Stimulated activated naive CD4-positive, alpha-beta T cell treated with Interleukin-2 at 50 U/mL for 16 hours (primary cell): ENCODE measurements around the gene MST1.
"Not testable (repeated sequence)": the region's sequence is repeated elsewhere in the genome, so short reads cannot be mapped to it uniquely, and the experiment has no call there.

ENCODE experiments used
- DNase-seq: peaks from one replicate; lab custom pipeline; 2025; lab: John Stamatoyannopoulos, UW

MST1 gene

DNA sequence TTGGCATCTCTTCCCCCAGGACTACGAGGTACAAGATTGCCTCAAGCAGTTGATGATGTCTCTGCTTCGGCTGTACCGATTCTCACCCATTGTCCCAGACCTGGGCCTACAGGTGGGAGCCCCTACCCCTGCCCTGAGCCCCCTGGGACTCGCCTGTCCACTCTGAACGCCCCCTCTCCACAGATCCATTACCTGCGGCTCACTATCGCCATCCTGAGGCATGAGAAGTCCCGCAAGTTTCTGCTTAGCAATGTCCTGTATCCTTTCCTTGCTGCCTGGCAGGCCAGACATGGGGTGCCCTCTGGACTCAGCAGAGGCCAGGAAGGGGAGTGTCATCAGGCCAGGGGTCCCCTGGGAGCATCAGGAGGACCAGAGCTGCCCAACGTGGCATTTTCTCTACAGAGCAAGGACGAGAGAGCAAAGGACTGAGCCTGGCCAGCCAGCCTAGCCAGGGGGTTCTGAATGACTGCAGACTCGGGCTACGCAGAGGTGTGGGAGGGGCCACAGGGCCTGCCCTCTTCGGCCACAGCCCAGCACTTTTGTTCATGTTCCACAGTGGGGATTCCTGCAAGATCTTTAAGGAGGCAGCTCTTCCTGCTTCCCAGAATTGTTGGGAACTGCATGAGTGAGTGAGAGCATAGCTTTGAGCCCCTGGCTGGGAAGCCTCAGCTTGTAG, 11.3 kb upstream of the MST1 start:
- no peak for DNase-seq

DNA sequence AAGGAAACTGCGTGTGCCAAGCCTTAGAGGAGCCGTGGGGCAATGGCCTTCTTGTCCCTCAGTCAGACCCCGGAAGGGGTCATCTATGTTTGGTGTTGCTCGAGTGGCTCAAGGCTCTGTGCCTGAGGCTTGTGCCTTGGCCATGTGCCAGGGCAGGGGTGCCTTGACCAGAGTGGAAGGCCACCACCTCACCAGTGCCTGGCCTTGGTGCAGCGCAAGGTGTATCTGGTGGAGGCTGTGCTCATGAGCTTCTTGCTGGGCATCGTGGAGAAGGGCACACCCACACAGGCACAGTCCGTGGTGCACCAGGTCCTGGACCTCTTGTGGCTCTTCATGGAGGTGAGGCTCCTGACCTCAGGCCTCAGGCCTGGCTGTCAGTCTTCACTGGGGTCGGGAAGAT, 10.7 kb upstream of the MST1 start:
- no peak for DNase-seq

DNA sequence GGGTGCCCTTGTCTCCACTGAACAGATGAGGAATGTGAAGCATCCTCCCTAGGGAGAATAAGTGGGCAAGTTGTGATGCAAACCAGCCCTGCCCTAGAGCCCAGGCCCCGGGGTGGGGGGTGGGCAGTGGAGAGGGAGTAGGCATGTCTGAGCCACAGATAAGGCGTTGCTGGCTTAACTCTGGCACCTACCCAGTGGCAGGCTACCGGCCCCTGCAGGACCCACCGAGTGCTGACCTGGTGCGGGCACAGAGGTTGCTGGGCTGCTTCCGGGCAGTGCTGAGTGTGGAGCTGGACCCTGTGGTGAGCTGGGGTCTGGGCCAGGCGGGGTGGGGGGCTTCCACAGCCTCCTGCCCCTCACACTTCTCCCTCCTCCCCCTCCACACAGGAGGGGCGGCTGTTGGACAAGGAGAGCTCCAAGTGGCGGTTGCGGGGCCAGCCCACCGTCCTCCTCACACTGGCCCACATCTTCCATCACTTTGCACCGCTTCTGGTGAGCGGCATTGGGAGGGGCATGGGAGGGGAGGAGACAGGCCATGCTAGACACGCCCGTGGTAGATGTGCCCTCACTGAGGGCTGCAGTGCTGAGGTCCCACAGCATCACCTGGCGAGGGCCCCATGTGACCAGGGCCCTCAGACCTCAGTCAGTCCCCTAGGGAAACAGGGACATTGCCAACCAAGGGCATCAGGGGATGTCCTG, 10.2 kb upstream of the MST1 start:
- DNase-seq = no peak

DNA sequence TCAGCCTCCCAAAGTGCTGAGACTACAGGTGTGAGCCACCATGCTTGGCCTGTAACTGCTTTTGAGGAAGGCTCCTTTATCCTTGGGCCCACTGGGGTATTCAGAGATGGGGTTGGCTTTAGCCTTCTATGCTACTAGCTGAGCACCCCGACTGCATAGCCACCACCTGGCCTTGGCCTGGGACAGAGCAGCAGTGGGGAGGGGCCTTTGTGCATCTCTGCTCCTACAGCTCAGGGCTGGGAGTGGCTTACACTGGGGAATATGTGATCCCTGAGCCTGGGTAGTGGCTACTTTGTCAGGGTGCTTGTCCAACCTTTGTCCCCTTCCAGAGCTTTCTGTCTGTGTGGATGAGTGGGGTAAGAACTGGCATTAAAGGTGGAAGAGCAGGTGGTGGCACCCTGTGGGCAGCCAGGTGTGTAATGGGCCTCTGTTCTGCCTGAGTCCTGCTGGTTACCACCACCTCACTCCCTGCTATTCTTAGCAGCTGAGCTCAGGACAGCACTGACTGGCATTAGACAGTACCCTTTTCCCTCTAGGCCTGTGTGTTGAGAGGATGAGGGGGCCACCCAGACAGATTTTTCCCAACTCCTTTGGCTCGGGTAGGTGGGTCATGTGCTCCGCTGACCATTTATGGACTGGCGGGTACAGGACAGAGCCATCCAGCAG, 6.2 kb upstream of the MST1 start:
- not testable (repeated sequence) for DNase-seq

DNA sequence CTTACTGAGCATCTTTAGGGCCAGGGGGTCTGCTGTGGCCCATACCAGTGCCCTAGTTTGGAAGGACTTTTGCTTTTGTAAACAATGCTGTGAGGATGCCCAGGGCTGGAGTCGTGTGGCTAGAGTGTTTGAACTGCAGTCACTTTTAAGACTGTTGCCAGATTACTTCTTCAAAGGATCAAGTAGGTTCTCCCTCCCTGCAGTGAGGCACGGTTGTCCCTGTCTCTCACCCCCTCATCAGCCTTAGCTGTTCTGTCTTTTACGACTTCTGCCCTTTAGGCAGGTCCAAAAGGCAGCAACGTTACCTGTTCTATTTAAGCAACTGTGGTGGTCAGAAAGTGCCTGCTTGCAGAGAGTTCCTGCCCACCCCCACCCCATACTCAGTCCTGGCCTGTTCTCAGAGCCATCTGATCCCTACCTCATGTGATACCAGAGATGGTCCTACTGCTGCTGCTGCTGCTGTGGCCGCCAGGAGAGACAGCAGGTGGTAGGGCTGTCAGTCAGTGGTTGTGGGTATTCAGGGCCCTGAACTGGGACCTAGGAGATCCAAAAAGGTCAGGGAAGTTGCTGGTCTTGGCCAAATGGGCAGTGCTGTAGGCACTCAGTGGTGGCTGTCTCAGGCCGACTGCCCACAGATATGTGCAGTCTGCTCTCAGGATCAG, 5.3 kb upstream of the MST1 start:
- not testable (repeated sequence) for DNase-seq

DNA sequence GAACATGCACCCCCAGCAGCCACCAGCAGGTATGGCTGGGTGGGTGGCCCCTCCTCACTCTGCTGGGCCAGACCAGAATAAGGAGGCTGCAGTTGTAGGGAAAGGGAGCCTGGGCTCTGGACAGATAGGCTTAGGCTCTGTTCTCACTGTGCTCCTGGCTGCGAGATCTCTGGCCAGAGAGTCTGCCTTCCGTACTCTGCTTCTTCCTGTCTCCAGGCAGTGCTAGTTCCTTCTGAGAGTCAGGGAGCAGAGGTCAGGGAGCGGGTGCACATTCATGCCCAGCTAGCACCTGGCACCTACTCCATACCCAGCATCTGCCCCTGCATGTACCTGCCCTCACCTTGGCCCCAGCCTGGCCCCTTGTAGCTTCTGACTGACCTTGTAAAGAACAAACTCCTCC, 2.2 kb upstream of the MST1 start:
- not testable (repeated sequence) for DNase-seq

DNA sequence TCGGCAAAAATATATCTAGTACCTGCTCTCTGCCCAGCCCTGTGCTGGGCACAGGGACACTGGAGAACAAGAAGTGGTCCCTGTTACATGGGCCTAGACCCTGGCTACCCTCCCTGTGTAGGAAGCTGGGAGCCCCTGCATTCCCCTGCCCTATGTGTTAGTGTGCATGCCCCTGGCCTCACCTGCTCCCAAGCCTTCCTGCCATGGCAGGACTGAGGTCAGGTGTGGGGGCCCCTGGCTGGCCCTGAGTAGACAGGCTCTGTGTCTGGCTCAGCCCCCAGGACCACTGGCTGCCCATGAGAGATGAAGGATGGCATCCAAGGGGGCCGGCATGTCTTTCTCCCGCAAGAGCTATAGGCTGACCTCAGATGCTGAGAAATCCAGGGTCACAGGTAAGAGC, 1.6 kb upstream of the MST1 start:
- not testable (repeated sequence) for DNase-seq

DNA sequence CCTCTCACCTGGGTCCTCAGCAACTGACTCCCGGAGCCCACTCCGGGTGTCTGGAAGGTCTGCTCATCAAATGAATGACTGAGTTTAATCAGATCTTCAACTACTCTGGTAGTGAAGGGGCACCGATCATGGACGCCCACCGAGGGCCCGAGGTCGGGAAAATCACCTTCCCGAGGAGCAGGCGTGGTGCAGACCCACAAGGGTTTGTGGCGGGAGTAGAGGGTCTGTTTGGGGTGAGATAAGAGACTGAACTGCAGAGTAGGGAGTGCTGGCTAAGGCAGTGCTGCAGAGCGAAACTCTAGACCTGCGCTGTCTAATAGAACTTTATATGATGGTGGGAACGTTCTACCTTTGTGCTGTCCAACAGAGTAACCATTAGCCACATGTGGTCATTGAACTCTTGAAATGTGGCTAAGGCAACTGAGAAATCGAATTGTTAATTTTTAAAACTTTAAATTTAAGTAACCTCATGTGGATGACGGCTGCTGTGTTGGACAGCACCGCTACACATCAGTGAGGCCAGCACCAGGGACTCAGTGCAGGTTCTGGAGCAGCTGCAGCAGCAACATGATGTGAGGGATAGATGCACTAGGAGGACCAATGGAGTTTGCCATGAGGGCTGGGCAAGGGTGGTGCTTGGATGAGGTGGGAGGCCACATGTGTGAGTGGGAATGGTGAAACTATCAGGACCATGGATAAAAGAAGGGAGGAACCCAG, 792 bp upstream of the MST1 start:
- DNase-seq = not testable (repeated sequence)

DNA sequence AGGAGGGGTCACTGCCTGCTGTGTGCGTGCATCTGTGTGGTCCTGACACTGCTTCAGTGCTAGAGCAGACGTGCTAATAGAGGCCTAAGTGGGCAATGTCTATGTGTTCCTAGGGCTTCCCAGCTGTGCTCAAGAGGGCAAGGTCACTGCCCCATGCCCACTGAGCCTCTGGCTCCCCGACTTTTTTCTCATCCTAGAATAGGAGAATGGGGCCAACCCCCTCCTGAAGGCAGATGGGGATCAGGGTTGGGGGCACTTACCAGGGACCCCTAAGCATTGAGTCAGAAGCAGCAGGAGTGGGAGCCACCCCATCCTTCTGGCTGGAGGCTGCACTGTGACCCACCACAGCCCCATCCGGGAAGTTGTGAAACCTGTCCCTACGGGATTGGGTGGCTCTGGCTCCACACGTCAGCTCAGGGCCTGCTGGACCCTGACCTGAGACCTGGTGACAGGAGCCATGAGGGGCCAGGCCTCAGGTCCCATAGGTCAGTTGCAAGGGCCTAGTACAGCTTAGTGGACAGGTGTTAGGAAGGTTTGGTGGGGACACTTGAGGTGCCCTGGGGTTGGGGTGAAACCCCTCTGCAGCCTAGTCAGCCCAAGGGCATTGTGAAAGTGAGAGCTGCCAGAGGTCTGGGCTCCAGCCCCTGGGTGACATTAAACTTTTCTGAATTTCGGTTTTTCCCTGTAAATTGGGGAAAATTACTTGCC, 782 bp downstream of the MST1 start:
- DNase-seq = not testable (repeated sequence)

DNA sequence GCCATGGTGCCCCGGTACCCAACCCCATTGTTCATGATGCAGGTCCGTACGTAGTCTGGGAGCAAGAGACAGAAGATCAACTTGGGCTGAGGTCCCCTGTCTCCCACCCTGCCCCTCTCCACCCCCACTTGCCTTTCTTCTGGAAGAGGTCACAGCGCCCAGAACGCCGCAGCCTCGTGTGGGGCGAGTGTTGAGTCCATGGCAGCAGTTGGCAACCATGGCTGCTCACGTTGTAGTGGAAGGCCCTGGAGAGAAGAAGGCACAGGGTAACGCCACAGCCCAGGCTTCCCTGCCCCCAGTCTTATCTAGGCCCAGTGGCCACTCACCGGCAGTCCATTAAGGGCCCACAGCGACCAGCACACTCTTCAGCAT, 1.9 kb downstream of the MST1 start:
- not testable (repeated sequence) for DNase-seq

DNA sequence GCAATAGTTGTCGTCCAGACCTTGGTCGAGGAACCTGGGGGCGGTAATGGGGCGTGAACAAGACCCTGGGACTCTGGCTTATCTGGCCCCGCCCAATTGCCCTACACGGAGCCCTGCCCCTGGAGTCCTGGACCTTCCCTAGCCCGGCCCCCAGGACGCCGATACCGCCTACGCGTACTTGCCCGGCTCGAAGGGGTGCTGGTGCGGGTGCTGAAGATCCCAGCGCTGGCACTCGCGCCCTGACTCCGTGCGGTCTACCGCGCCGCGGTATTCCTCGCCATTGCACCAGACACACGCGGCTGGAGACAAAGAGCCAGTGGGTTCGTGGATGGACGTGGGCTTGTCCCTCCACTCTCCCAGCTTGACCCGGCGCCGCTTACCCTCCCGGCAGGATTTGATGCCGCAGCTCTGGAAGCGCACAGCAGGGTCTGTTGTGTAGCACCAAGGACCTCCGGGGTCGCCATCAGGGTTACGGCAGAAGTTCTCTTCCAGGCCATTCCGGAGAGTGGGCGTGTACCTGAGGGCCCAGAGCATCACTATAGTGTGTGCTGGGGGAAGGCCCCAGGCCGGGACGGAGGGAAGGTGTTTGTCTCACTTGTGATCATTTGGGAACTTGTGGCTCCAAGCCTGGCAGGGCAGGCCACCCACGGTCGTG, 2.4 kb downstream of the MST1 start:
- not testable (repeated sequence) for DNase-seq

DNA sequence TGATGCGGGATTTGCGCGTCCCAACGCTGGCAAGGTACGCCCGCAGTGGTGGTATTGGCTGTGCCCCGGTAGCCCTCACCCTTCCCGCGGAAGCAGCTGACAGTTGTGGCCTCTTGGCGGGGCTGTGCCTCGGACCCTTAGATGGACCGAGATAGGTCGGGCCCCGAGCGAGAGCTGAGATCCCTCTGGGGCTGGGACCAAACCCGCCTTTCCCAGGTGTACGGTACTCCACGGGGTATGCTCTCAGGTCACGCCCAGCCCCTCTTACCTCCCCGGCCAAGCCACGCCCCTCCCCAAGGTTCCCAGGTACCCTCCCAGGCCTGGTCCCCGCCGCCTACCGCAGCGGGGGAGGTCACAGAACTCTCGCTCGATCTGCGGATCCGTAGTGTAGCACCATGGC, 2.9 kb downstream of the MST1 start:
- DNase-seq = not testable (repeated sequence)

DNA sequence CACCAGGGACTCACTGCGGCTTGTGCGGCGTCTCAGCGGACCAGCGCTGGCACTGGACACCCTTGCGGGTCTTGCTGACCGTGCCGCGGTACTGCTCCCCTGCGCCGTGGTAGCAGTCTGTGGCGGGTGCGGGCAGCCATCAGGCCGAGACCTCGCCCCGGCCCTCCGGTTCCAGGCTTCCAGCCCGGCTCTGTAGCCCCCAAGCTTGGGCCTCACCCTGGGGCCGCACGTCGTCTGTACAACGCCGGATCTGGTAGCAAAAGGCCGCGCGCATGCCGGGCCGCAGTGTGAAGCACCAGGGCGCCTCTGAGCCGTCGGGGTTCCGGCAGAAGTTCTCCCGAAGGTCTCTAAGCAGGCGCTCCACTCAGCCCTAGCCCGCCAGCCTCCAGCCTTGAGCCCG, 3.4 kb downstream of the MST1 start:
- DNase-seq = not testable (repeated sequence)

DNA sequence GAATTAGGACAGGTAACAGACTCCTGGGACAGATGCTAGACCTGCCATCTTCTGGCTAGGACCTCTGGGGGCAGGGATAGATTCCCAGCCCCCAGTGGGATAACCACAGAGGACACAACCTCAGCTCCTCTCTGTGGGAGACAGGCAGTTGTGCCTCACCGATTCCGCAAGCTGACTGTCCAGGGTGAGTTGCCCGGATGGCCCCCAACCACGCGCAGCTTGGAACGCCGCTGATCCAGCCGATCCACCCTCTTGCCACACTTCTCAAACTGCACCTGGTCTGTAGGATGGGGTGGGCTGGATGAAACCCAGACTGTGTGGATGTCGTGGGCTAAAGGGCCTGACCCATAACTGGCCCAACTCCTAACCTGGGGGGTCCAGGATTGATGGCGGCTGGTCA, 4.2 kb downstream of the MST1 start:
- not testable (repeated sequence) for DNase-seq

DNA sequence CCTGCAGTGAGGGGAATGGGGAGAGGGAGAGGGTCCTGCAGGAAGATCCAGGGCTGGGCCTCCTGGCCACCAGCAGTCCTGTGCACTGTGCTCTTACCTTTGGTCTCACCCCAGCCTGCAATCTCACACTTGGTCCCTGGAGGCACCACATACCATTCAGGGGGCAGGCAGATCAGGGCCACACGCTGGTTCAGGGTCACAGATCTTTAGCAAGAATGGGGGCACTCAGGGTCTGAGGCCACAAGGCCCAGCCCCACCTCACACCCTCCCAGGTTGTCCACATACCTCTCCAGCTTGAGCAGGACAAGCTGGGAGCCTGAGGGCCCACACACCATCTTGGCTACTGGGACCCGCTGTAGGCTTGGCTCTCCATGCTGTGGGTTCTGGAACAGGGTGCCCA, 4.8 kb downstream of the MST1 start:
- DNase-seq = not testable (repeated sequence)

DNA sequence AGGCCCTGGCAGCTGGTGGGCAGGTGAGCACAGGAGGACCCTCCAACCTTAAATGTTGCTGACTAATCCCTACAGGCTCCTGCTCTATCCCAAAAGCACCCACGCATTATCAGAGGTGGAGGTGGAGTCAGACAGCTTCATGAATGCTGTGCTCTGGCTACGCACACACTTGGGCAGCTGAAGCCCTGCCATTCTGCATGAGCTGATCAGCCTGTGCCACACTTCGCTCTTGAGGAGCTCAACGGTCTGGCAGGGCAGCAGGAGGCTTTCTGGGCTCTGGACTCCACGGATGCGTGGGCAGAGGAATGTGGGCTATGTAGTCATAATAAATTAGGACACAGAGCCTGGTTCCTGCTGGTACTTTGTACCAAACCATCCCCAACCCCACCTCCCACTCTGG, 6.1 kb downstream of the MST1 start:
- no peak for DNase-seq

DNA sequence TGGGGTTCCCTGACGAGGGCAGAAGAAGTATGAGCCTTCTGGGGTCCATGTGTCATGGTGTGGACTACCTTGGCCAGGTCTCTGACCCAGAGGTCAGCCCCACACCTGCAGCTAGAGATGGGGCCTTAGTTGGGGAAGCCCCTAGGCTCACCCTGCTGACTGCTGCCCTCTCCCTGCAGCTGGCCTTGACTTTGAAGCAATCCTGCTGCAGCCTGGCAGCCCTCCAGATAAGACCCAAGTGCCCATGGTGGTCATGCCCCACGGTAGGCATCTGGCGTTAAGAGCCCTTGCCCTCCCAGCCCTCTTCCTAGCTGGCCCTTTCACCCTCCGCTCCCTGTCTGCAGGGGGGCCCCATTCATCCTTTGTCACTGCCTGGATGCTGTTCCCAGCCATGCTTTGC, 7.7 kb downstream of the MST1 start:
- no peak for DNase-seq

DNA sequence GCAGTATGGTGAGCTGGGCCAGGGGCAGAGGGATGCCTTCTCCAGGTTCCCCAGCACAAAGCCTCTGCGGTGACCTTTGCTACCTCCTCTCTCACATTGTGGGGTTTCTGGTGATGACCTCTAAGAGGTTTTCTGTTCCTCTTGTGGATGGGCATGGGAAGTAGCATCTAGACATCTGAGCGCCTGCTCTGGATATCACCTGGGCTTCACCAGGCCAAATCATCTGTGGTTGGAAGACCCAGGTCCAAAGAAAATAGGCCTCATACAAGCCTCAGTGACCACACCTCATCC, 8.1 kb downstream of the MST1 start:
- no peak for DNase-seq

DNA sequence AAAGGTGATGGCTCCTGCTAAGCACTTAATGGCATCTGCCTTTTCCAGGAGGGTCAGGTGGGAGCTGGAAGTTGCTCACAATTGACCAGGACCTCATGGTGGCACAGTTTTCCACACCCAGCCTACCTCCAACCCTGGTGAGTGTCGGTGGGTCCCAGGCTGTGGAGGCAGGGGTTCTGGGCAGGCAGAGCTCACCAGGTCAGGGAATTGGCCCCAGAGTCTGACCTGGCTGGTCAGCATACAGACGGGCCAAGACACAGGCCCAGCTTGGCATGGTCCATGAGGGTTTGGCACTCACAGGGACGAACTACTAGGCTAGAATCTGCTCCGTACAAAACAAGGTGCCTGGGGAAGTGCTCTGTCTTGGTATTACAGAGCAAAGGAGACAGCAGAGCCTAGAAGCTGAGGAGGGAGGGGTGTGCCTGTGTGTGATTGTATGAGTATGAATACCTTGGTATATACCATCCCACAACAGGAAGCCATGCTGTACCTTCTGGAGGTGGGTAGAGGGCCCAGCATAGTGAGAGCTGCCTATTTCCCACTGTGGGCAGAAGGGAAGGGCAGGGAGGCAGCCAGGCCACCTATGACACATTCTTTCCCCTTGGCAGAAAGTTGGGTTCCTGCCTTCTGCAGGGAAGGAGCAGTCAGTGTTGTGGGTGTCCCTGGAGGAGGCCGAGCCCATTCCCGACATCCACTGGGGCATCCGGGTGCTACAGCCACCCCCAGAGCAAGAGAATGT, 8.6 kb downstream of the MST1 start:
- no peak for DNase-seq

DNA sequence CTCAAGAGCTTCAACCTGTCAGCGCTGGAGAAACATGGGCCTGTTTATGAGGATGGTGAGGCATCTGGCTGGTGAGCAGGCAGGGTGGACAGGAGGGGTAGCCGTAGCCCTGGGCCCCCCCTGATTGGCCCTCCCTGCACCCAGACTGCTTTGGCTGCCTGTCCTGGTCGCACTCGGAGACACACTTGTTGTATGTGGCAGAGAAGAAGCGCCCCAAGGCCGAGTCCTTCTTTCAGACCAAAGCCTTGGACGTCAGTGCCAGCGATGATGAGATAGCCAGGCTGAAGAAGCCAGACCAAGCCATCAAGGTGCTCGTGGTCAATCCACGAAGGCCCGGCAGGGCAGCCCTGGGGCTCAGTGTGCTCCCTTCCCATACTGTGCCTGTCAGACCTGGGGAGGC, 13.4 kb downstream of the MST1 start:
- no peak for DNase-seq
